Measurements from ENCODE around the gene RRBP1. TPM values are rescaled to one million over a fixed set of nuclear protein-coding genes. Genes with fewer than 3 reads are reported as not detected.

RRBP1 gene
- total RNA-seq, 1 donor from 2014 or later: 459 TPM

GRCh38 chr20:17580895-17581294 lies 101.1 kb downstream of the RRBP1 start:
- peaks cover 85% of the 10 kb centered on the region for H3K4me1 Mint-ChIP-seq (ENCODE audit: low read depth)
- H3K27ac Mint-ChIP-seq (ENCODE audit: unreplicated experiment): peak overlapping the region; percentile 56

GRCh38 chr20:17579369-17580039 lies 102.5 kb downstream of the RRBP1 start:
- H3K9me3 Mint-ChIP-seq (ENCODE audit: low read depth): no peaks in the 10 kb centered on the region
- H3K4me3 Mint-ChIP-seq (ENCODE audit: unreplicated experiment): no peak overlapping the region
- DNase-seq (ENCODE audit: low spot score): no peak
- H3K27ac Mint-ChIP-seq (ENCODE audit: unreplicated experiment): peak overlapping the region; percentile 85
- H3K36me3 Mint-ChIP-seq (ENCODE audit: low read depth): peaks cover 27% of the 10 kb centered on the region
- H3K4me1 Mint-ChIP-seq (ENCODE audit: low read depth): peaks cover 86% of the 10 kb centered on the region
- TF ChIP-seq CTCF (IDR thresholded peaks at IDR 0.05): no peak
- H3K27me3 Mint-ChIP-seq (ENCODE audit: low read depth): no peaks in the 10 kb centered on the region

More at GRCh38 chr20:17580895-17581294, 101.1 kb downstream of the RRBP1 start:
- H3K27me3 Mint-ChIP-seq (ENCODE audit: low read depth): no peaks in the 10 kb centered on the region
- no peak for DNase-seq (ENCODE audit: low spot score)
- H3K36me3 Mint-ChIP-seq (ENCODE audit: low read depth): peaks cover 19% of the 10 kb centered on the region
- no peak for TF ChIP-seq CTCF (IDR thresholded peaks at IDR 0.05)
- no peaks in the 10 kb centered on the region for H3K9me3 Mint-ChIP-seq (ENCODE audit: low read depth)
- H3K4me3 Mint-ChIP-seq (ENCODE audit: unreplicated experiment): peak overlapping the region; percentile 11

GRCh38 chr20:17576215-17576614 lies 105.8 kb downstream of the RRBP1 start:
- Mint-ChIP-seq H3K36me3 (ENCODE audit: low read depth) (peaks cover 37% of the 10 kb centered on the region), H3K27ac (ENCODE audit: unreplicated experiment) (peak overlapping the region; percentile 85), H3K4me1 (ENCODE audit: low read depth) (peaks cover 82% of the 10 kb centered on the region), H3K27me3 (ENCODE audit: low read depth) (no peaks in the 10 kb centered on the region), H3K4me3 (ENCODE audit: unreplicated experiment) (peak overlapping the region; percentile 86), H3K9me3 (ENCODE audit: low read depth) (no peaks in the 10 kb centered on the region)
- DNase-seq (ENCODE audit: low spot score): no peak
- no peak for TF ChIP-seq CTCF (IDR thresholded peaks at IDR 0.05)

- TF ChIP-seq CTCF (IDR thresholded peaks at IDR 0.05): no peak
- Mint-ChIP-seq H3K9me3 (ENCODE audit: low read depth) (no peaks in the 10 kb centered on the region), H3K36me3 (ENCODE audit: low read depth) (peaks cover 35% of the 10 kb centered on the region), H3K27ac (ENCODE audit: unreplicated experiment) (peak overlapping the region; percentile 85), H3K27me3 (ENCODE audit: low read depth) (no peaks in the 10 kb centered on the region), H3K4me3 (ENCODE audit: unreplicated experiment) (peak overlapping the region; percentile 86), H3K4me1 (ENCODE audit: low read depth) (peaks cover 61% of the 10 kb centered on the region)
- DNase-seq (ENCODE audit: low spot score): no peak
Measured at GRCh38 chr20:17573463-17573862, 108.6 kb downstream of the RRBP1 start.

- TF ChIP-seq CTCF (IDR thresholded peaks at IDR 0.05): no peak
- Mint-ChIP-seq H3K27me3 (ENCODE audit: low read depth) (no peaks in the 10 kb centered on the region), H3K4me1 (ENCODE audit: low read depth) (peaks cover 64% of the 10 kb centered on the region), H3K36me3 (ENCODE audit: low read depth) (peaks cover 35% of the 10 kb centered on the region), H3K27ac (ENCODE audit: unreplicated experiment) (peak overlapping the region; percentile 85), H3K4me3 (ENCODE audit: unreplicated experiment) (peak overlapping the region; percentile 86), H3K9me3 (ENCODE audit: low read depth) (no peaks in the 10 kb centered on the region)
- no peak for DNase-seq (ENCODE audit: low spot score)
Measured at GRCh38 chr20:17572034-17572638, 109.9 kb downstream of the RRBP1 start.
